Endothelial cell of umbilical vein (primary cell): Measurements from ENCODE around the gene COL9A1. TPM values are rescaled to one million over a fixed set of nuclear protein-coding genes. Genes with fewer than 3 reads are reported as not detected.

Experiments used
- BruUV-seq: library from RNA; stranded (reverse); fragments of 400-500 nt; replicated peaks from 2 replicates; lab custom pipeline; 2021; lab: Mats Ljungman, UMichigan
- CTCF ChIA-PET: fragments of 300-600, 350-600 bp; sonication (Branson Sonifier 250); formaldehyde crosslinking; loops from one replicate; lab custom pipeline; 2021; ENCODE audit warnings: antibody characterized with exemption, inconsistent platforms; lab: Charles Lee
- POLR2A ChIA-PET: fragments of 300-600, 350-600 bp; sonication (Branson Sonifier 250); formaldehyde crosslinking; loops from one replicate; lab custom pipeline; 2021; ENCODE audit warnings: antibody characterized with exemption, inconsistent platforms; lab: Charles Lee
- DNase-seq: peaks from one replicate; pipeline ENCODE4 v3.0.0-alpha.2; 2011; ENCODE audit warnings: low read depth, low spot score
- FAIRE-seq: peaks from 2 replicates; lab custom pipeline; 2011; peaks lifted over from hg19 to GRCh38; lab: Jason Lieb, UNC
- H2AFZ ChIP-seq: 2 replicates; pipeline ENCODE4 v1.6.0; 2012; ENCODE audit warnings: low read depth, low read length, control low read depth, inconsistent platforms
- H3K27ac ChIP-seq: 2 replicates; pipeline ENCODE4 v1.5.1; 2011; ENCODE audit warnings: low read depth, mild to moderate bottlenecking, control low read depth, low read length, moderate library complexity; ENCODE audit not compliant: insufficient read depth
- H3K27me3 ChIP-seq, 2 experiments: 2 replicates each; pipeline versions ENCODE4 v1.6.0 to v1.6.1; 2011; ENCODE audit warnings: low read length in 2 of 2, mixed read lengths in 1 of 2; ENCODE audit not compliant: control insufficient read depth in 2 of 2, insufficient read depth in 2 of 2
- H3K36me3 ChIP-seq, 2 experiments: 2 replicates in 1 of 2; 3 replicates in 1 of 2; pipeline ENCODE4 v1.5.1; 2011; ENCODE audit warnings: low read length in 2 of 2, mild to moderate bottlenecking in 1 of 2, moderate library complexity in 1 of 2; ENCODE audit not compliant: control insufficient read depth in 2 of 2, insufficient read depth in 2 of 2; ENCODE audit errors: extremely low read depth in 1 of 2
- H3K4me1 ChIP-seq: 3 replicates; pipeline ENCODE4 v1.5.1; 2011; ENCODE audit warnings: mild to moderate bottlenecking, low read length; ENCODE audit not compliant: control insufficient read depth, insufficient read depth; ENCODE audit errors: extremely low read depth
- H3K4me2 ChIP-seq: 2 replicates; pipeline ENCODE4 v1.6.1; 2011; ENCODE audit warnings: low read length, control low read depth, mixed read lengths; ENCODE audit not compliant: insufficient read depth
- H3K4me3 ChIP-seq, 3 experiments: fragments of 200-600 bp in 1 of 3; sonication (generic), shearing (Covaris generic) in 1 of 3; replicated peaks in 1 of 3; 2 replicates each; pipeline ENCODE4 v1.5.1; 2011 to 2016; ENCODE audit warnings: control low read depth in 3 of 3, low read length in 3 of 3, mild to moderate bottlenecking in 2 of 3, inconsistent platforms in 1 of 3, low read depth in 1 of 3, moderate library complexity in 1 of 3; ENCODE audit not compliant: insufficient read depth in 1 of 3
- H3K79me2 ChIP-seq: 2 replicates; pipeline ENCODE4 v1.6.0; 2012; ENCODE audit warnings: low read length, inconsistent platforms; ENCODE audit not compliant: control insufficient read depth, insufficient read depth
- H3K9ac ChIP-seq: replicated peaks from 2 replicates; pipeline ENCODE3; 2011; ENCODE audit warnings: low read length, control low read depth; ENCODE audit not compliant: insufficient read depth; ENCODE audit errors: extremely low read depth
- H3K9me1 ChIP-seq: replicated peaks from 3 replicates; pipeline ENCODE4 v1.6.0; 2011; ENCODE audit warnings: mild to moderate bottlenecking, low read length; ENCODE audit not compliant: control insufficient read depth, insufficient read depth; ENCODE audit errors: extremely low read depth
- H3K9me3 ChIP-seq: replicated peaks from 2 replicates; pipeline ENCODE4 v1.5.1; 2012; ENCODE audit warnings: low read length, inconsistent platforms; ENCODE audit not compliant: control insufficient read depth, insufficient read depth
- H4K20me1 ChIP-seq: replicated peaks from 2 replicates; pipeline ENCODE3; 2011; ENCODE audit warnings: mild to moderate bottlenecking, low read length; ENCODE audit not compliant: control insufficient read depth, insufficient read depth; ENCODE audit errors: extremely low read depth
- EZH2 ChIP-seq: IDR thresholded peaks from 2 replicates; pipeline ENCODE4 v1.6.1; 2012; ENCODE audit warnings: borderline replicate concordance, low read depth, mild to moderate bottlenecking, moderate library complexity, low read length, inconsistent platforms; ENCODE audit not compliant: severe bottlenecking
- FOS ChIP-seq: IDR thresholded peaks from 2 replicates; pipeline ENCODE4 v1.6.1; 2011; ENCODE audit warnings: mild to moderate bottlenecking, low read length, moderate library complexity, borderline replicate concordance; ENCODE audit not compliant: insufficient read depth
- GATA2 ChIP-seq: IDR thresholded peaks from 2 replicates; pipeline ENCODE4 v1.7.0; 2011; ENCODE audit warnings: low read depth, mild to moderate bottlenecking, moderate library complexity, mixed read lengths, low read length; ENCODE audit not compliant: insufficient read length, insufficient read depth
- JUN ChIP-seq: IDR thresholded peaks from 2 replicates; pipeline ENCODE4 v1.6.1; 2011; ENCODE audit warnings: borderline replicate concordance, low read depth; ENCODE audit not compliant: insufficient read length, insufficient read depth
- MYC ChIP-seq: IDR thresholded peaks from one replicate; pipeline ENCODE4 v1.6.1; 2011; ENCODE audit warnings: mild to moderate bottlenecking, low read depth, low read length
- POLR2A ChIP-seq: IDR thresholded peaks from 2 replicates; pipeline ENCODE4 v1.6.1; 2012; ENCODE audit warnings: low read depth, mild to moderate bottlenecking, control low read depth, low read length
- POLR2AphosphoS5 ChIP-seq: IDR thresholded peaks from 2 replicates; pipeline ENCODE4 v1.6.1; 2012; ENCODE audit warnings: low read depth, mild to moderate bottlenecking, control low read depth, low read length, moderate library complexity; ENCODE audit not compliant: insufficient read depth
- dilution Hi-C: fragments of 300-500 bp; cut with MboI; formaldehyde crosslinking; loops from one replicate; pipeline ENCODE4 v1.15.0; 2019; ENCODE audit warnings: low sequenced_read_pairs; ENCODE audit not compliant: extremely low pct_ligation_motif_present
- intact Hi-C: fragments of 100-400 bp; cut with micrococcal nuclease; formaldehyde crosslinking; loops from one replicate; pipeline ENCODE4 v1.10.0; 2022
- polyA plus RNA-seq, 4 experiments: library from polyadenylated mRNA; depleted of rRNA in 3 of 4; stranded (reverse) in 3 of 4; unstranded in 1 of 4; fragments of >200 nt; gene quantifications; 2 replicates each; pipeline versions ENCODE4 v1.2.1 to v1.2.3, GENCODE V29; 2011 to 2012; ENCODE audit warnings: missing spikeins in 1 of 4
- total RNA-seq: library from RNA; stranded (reverse); gene quantifications from 2 replicates; pipeline ENCODE4 v1.2.3, GENCODE V29; 2021
- TF ChIP-seq, protein P1 (sequence below): IDR thresholded peaks from 2 replicates; pipeline ENCODE4 v1.6.1; 2011; ENCODE audit not compliant: insufficient read depth, insufficient read length
- TF ChIP-seq, protein P2 (sequence below), 2 donors: IDR thresholded peaks; 1 replicate in 1 of 2; 2 replicates in 1 of 2; pipeline ENCODE4 v1.5.1; 2011; ENCODE audit warnings: low read length in 2 of 2, mild to moderate bottlenecking in 2 of 2, moderate library complexity in 2 of 2, control low read depth in 1 of 2, inconsistent platforms in 1 of 2, low read depth in 1 of 2; ENCODE audit not compliant: insufficient read depth in 1 of 2; ENCODE audit errors: extremely low read depth in 1 of 2

Gene COL9A1
- total and polyA plus RNA-seq, 2 donors (not counting 3 experiments of a cell fraction or from before 2014, with no cell fraction given), result not detected

DNA sequence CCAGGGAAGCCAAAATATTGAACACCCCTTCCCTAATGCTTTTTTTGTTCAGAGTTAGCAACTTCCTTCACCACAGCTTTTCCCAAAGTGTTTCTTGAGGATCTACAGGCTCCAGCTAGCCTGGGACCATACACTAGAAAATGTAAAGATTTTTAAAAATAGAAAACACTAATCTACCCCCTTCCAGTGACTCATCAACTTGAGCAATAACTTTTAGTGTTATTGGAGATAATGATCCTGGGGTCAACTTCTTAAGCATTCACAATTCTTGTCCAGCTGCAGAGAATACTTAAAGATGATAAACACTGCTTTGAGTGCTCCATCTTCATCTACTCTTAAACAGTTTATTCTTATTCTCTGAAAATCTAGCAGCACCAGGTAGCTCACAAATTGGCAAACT, 131.6 kb downstream of the COL9A1 start:
- dilution Hi-C loops (no loop called here), intact Hi-C loops (no loop called here)
- Histone ChIP-seq H4K20me1 (no peaks in the 10 kb centered on the region), H3K27me3 (no peaks in the 10 kb centered on the region), H3K9ac (no peak overlapping the region), H3K79me2 (no peaks in the 10 kb centered on the region), H3K4me3 (no peak overlapping the region), H3K4me1 (no peaks in the 10 kb centered on the region), H3K9me3 (no peaks in the 10 kb centered on the region), H3K4me2 (no peak overlapping the region), H3K27ac (no peak overlapping the region), H3K9me1 (no peaks in the 10 kb centered on the region), H3K36me3 (no peaks in the 10 kb centered on the region), H2AFZ (no peak overlapping the region)
- DNase-seq (no peak), FAIRE-seq (no peak)
- POLR2A ChIA-PET, result no interaction called here
- TF ChIP-seq EZH2 (no peak), JUN (no peak), POLR2AphosphoS5 (no peak), FOS (no peak), GATA2 (no peak), POLR2A (no peak), MYC (no peak)
- TF ChIP-seq, protein P1, sequence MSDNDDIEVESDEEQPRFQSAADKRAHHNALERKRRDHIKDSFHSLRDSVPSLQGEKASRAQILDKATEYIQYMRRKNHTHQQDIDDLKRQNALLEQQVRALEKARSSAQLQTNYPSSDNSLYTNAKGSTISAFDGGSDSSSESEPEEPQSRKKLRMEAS, result no peak
- TF ChIP-seq, protein P2, sequence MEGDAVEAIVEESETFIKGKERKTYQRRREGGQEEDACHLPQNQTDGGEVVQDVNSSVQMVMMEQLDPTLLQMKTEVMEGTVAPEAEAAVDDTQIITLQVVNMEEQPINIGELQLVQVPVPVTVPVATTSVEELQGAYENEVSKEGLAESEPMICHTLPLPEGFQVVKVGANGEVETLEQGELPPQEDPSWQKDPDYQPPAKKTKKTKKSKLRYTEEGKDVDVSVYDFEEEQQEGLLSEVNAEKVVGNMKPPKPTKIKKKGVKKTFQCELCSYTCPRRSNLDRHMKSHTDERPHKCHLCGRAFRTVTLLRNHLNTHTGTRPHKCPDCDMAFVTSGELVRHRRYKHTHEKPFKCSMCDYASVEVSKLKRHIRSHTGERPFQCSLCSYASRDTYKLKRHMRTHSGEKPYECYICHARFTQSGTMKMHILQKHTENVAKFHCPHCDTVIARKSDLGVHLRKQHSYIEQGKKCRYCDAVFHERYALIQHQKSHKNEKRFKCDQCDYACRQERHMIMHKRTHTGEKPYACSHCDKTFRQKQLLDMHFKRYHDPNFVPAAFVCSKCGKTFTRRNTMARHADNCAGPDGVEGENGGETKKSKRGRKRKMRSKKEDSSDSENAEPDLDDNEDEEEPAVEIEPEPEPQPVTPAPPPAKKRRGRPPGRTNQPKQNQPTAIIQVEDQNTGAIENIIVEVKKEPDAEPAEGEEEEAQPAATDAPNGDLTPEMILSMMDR (IDR thresholded peaks at IDR 0.05; ENCODE audit: extremely low read depth in 1 of 2, insufficient read depth in 1 of 2, low read depth in 1 of 2, low read length in 2 of 2), result no peak
- BruUV-seq, result no TSS peak
- CTCF ChIA-PET, result interaction anchor here (1.4 kb wide), 1 partner anchor 10 kb away, joined by 4 read pairs; no protein-coding TSS in a partner anchor
